Measurements from ENCODE around the gene ADAMTS3.

DNA sequence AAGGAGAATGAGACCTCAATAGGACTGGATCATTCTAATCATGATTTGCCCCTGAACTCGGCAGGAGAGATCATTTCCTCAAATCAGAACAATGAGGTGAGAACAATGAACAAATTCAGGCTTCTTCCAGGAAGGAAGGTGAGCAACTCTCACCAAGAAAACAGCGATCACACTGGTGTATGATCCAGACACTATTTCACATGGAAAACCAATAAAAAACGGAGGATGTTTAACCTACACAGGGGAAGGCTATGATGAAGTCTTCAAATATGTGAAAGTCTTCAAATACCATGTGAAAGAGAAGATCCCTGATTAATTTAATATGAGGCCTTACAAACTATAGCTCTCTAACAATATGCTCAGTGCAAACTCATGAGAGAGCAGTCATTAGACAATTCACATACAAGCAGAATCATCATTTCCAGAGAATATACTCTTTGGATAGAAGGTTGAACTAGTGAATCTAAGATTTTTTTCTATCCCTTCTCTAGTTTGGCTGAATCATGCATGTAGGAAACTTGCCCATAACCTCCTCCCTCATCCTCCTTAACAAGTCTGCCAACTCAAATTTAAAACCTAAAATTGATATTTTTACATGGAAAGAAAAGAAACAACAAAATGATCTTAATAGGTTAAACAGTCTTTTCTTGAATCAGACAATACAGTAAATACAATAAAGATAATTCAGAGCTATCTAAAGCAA is 122.5 kb downstream of the ADAMTS3 start:
- TF ChIP-seq POLR2A (IDR thresholded peaks at IDR 0.05), result no peak
- TF ChIP-seq, protein P1, sequence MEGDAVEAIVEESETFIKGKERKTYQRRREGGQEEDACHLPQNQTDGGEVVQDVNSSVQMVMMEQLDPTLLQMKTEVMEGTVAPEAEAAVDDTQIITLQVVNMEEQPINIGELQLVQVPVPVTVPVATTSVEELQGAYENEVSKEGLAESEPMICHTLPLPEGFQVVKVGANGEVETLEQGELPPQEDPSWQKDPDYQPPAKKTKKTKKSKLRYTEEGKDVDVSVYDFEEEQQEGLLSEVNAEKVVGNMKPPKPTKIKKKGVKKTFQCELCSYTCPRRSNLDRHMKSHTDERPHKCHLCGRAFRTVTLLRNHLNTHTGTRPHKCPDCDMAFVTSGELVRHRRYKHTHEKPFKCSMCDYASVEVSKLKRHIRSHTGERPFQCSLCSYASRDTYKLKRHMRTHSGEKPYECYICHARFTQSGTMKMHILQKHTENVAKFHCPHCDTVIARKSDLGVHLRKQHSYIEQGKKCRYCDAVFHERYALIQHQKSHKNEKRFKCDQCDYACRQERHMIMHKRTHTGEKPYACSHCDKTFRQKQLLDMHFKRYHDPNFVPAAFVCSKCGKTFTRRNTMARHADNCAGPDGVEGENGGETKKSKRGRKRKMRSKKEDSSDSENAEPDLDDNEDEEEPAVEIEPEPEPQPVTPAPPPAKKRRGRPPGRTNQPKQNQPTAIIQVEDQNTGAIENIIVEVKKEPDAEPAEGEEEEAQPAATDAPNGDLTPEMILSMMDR (IDR thresholded peaks at IDR 0.05), result no peak
- TF ChIP-seq POLR2AphosphoS5 (IDR thresholded peaks at IDR 0.05; ENCODE audit: insufficient read depth in 1 of 2, low read depth in 1 of 2), result no peak
